IPS DF 6.9 (cell line): Measurements from ENCODE around the gene PARD3.

Experiments
- DNase-seq: peaks from one replicate; pipeline ENCODE4 v3.0.0-alpha.2; 2013; ENCODE audit warnings: low read depth, low spot score
- H3K27ac ChIP-seq: one replicate; pipeline ENCODE4 v1.5.1; 2013; ENCODE audit warnings: low read length, control low read depth
- H3K27me3 ChIP-seq: 2 replicates; pipeline ENCODE4 v1.6.1; 2013; ENCODE audit warnings: mild to moderate bottlenecking, low read length; ENCODE audit not compliant: control insufficient read depth, insufficient read depth
- H3K36me3 ChIP-seq: 2 replicates; pipeline ENCODE4 v1.6.1; 2013; ENCODE audit warnings: low read length; ENCODE audit not compliant: control insufficient read depth, insufficient read depth
- H3K4me1 ChIP-seq: 2 replicates; pipeline ENCODE4 v1.6.1; 2013; ENCODE audit warnings: low read length; ENCODE audit not compliant: control insufficient read depth, insufficient read depth
- H3K4me3 ChIP-seq: 2 replicates; pipeline ENCODE4 v1.5.1; 2013; ENCODE audit warnings: mild to moderate bottlenecking, low read length
- H3K9me3 ChIP-seq: 2 replicates; pipeline ENCODE4 v1.6.1; 2013; ENCODE audit warnings: low read length, inconsistent platforms; ENCODE audit not compliant: control insufficient read depth, insufficient read depth
- WGBS: extraction: QIAGEN DNeasy Blood & Tissue Kit; methylation state at CpG from one replicate; pipeline ENCODE4 v1.1.7; 2013; ENCODE audit warnings: mixed read lengths, missing lambda C conversion rate; ENCODE audit not compliant: insufficient read length, insufficient coverage; 5-methylcytosine and 5-hydroxymethylcytosine counted together

Gene PARD3

GRCh38 chr10:34335960-34336690 is 479.0 kb downstream of the PARD3 start:
- WGBS: no CpG with 5 or more reads among the region's 5 CpGs

GRCh38 chr10:34334908-34335307 is 480.2 kb downstream of the PARD3 start:
- no peak for DNase-seq
- no CpG with 5 or more reads among the region's 4 CpGs for WGBS
- no peaks in the 10 kb centered on the region for H3K4me1 ChIP-seq
- no peak overlapping the region for H3K27ac ChIP-seq
- no peaks in the 10 kb centered on the region for H3K27me3 ChIP-seq
- no peaks in the 10 kb centered on the region for H3K9me3 ChIP-seq
- no peaks in the 10 kb centered on the region for H3K36me3 ChIP-seq
- H3K4me3 ChIP-seq: no peak overlapping the region

More at GRCh38 chr10:34335960-34336690, 479.0 kb downstream of the PARD3 start:
- no peak for DNase-seq
- H3K4me1 ChIP-seq: no peaks in the 10 kb centered on the region
- H3K27ac ChIP-seq: no peak overlapping the region
- no peaks in the 10 kb centered on the region for H3K36me3 ChIP-seq
- no peak overlapping the region for H3K4me3 ChIP-seq
- no peaks in the 10 kb centered on the region for H3K27me3 ChIP-seq
- no peaks in the 10 kb centered on the region for H3K9me3 ChIP-seq

GRCh38 chr10:34333513-34333912 is 481.6 kb downstream of the PARD3 start:
- Histone ChIP-seq H3K4me3 (no peak overlapping the region), H3K27ac (no peak overlapping the region), H3K36me3 (no peaks in the 10 kb centered on the region), H3K4me1 (no peaks in the 10 kb centered on the region), H3K27me3 (no peaks in the 10 kb centered on the region), H3K9me3 (no peaks in the 10 kb centered on the region)
- no CpG with 5 or more reads among the region's 2 CpGs for WGBS
- DNase-seq: no peak

GRCh38 chr10:34327184-34327583 is 487.9 kb downstream of the PARD3 start:
- Histone ChIP-seq H3K4me1 (0 out of 2 replicates have a peak, but pooled peaks cover 1% of the 10 kb centered on the region), H3K27me3 (no peaks in the 10 kb centered on the region), H3K4me3 (no peak overlapping the region), H3K9me3 (no peaks in the 10 kb centered on the region), H3K36me3 (no peaks in the 10 kb centered on the region), H3K27ac (no peak overlapping the region)
- no CpG with 5 or more reads among the region's 4 CpGs for WGBS
- DNase-seq: no peak

GRCh38 chr10:34323192-34323591 is 491.9 kb downstream of the PARD3 start:
- H3K4me1 ChIP-seq: 0 out of 2 replicates have a peak, but pooled peaks cover 1% of the 10 kb centered on the region
- H3K4me3 ChIP-seq: no peak overlapping the region
- no peaks in the 10 kb centered on the region for H3K9me3 ChIP-seq
- no CpG with 5 or more reads among the region's 1 CpG for WGBS
- no peaks in the 10 kb centered on the region for H3K36me3 ChIP-seq
- DNase-seq: no peak
- no peaks in the 10 kb centered on the region for H3K27me3 ChIP-seq
- no peak overlapping the region for H3K27ac ChIP-seq

GRCh38 chr10:34320265-34320664 is 494.8 kb downstream of the PARD3 start:
- no peak for DNase-seq
- WGBS: no CpG with 5 or more reads among the region's 4 CpGs
- no peak overlapping the region for H3K4me3 ChIP-seq
- no peaks in the 10 kb centered on the region for H3K27me3 ChIP-seq
- H3K9me3 ChIP-seq: no peaks in the 10 kb centered on the region
- H3K27ac ChIP-seq: no peak overlapping the region
- no peaks in the 10 kb centered on the region for H3K36me3 ChIP-seq
- 0 out of 2 replicates have a peak, but pooled peaks cover 1% of the 10 kb centered on the region for H3K4me1 ChIP-seq

- H3K4me1 ChIP-seq: 0 out of 2 replicates have a peak, but pooled peaks cover 1% of the 10 kb centered on the region
- H3K36me3 ChIP-seq: no peaks in the 10 kb centered on the region
- no CpG with 5 or more reads among the region's 6 CpGs for WGBS
- H3K9me3 ChIP-seq: no peaks in the 10 kb centered on the region
- H3K4me3 ChIP-seq: no peak overlapping the region
- DNase-seq: no peak
- H3K27me3 ChIP-seq: no peaks in the 10 kb centered on the region
- no peak overlapping the region for H3K27ac ChIP-seq
Measured at GRCh38 chr10:34319197-34319846, 495.8 kb downstream of the PARD3 start.

GRCh38 chr10:34316154-34316553 is 498.9 kb downstream of the PARD3 start:
- Histone ChIP-seq H3K9me3 (no peaks in the 10 kb centered on the region), H3K36me3 (no peaks in the 10 kb centered on the region), H3K4me3 (no peak overlapping the region), H3K27me3 (no peaks in the 10 kb centered on the region), H3K27ac (no peak overlapping the region), H3K4me1 (no peaks in the 10 kb centered on the region)
- WGBS: no CpG with 5 or more reads among the region's 2 CpGs
- no peak for DNase-seq

- H3K9me3 ChIP-seq: no peaks in the 10 kb centered on the region
- no peak overlapping the region for H3K27ac ChIP-seq
- H3K27me3 ChIP-seq: no peaks in the 10 kb centered on the region
- H3K36me3 ChIP-seq: no peaks in the 10 kb centered on the region
- no CpG with 5 or more reads among the region's 5 CpGs for WGBS
- H3K4me3 ChIP-seq: no peak overlapping the region
- DNase-seq: no peak
- H3K4me1 ChIP-seq: no peaks in the 10 kb centered on the region
Measured at GRCh38 chr10:34314457-34314856, 500.6 kb downstream of the PARD3 start.

- Histone ChIP-seq H3K4me3 (no peak overlapping the region), H3K27me3 (no peaks in the 10 kb centered on the region), H3K27ac (no peak overlapping the region), H3K4me1 (no peaks in the 10 kb centered on the region), H3K9me3 (no peaks in the 10 kb centered on the region), H3K36me3 (no peaks in the 10 kb centered on the region)
- no peak for DNase-seq
- WGBS: no CpG with 5 or more reads among the region's 3 CpGs
Measured at GRCh38 chr10:34313888-34314287, 501.2 kb downstream of the PARD3 start.
